Calu3 (cell line): Measurements from ENCODE around the gene OR2F1. TPM values are rescaled to one million over a fixed set of nuclear protein-coding genes. Genes with fewer than 3 reads are reported as not detected.

Source experiments
- BruUV-seq: library from RNA; stranded (reverse); fragments of 400-500 nt; replicated peaks from 2 replicates; lab custom pipeline; 2021; lab: Mats Ljungman, UMichigan
- CTCF ChIA-PET: fragments of 300-600 bp; sonication (Branson Sonifier 250); formaldehyde crosslinking; loops from one replicate; lab custom pipeline; 2022; ENCODE audit warnings: antibody characterized with exemption; lab: Charles Lee
- DNase-seq: peaks from one replicate; pipeline ENCODE4 v3.0.0; 2022
- H3K27ac Mint-ChIP-seq: one replicate; pipeline ENCODE4 v1.8.0; 2022; ENCODE audit warnings: mixed read lengths; ENCODE audit not compliant: unreplicated experiment
- H3K27me3 Mint-ChIP-seq: one replicate; pipeline ENCODE4 v1.8.0; 2022; ENCODE audit warnings: mixed read lengths; ENCODE audit not compliant: unreplicated experiment
- H3K36me3 Mint-ChIP-seq: one replicate; pipeline ENCODE4 v1.8.0; 2022; ENCODE audit warnings: mild to moderate bottlenecking, moderate library complexity, mixed read lengths; ENCODE audit not compliant: insufficient read depth, unreplicated experiment
- H3K4me1 Mint-ChIP-seq: one replicate; pipeline ENCODE4 v1.8.0; 2022; ENCODE audit warnings: mild to moderate bottlenecking, low read depth, mixed read lengths; ENCODE audit not compliant: unreplicated experiment
- H3K4me3 Mint-ChIP-seq: one replicate; pipeline ENCODE4 v1.8.0; 2022; ENCODE audit warnings: mild to moderate bottlenecking, low read depth, moderate library complexity, mixed read lengths; ENCODE audit not compliant: unreplicated experiment
- H3K9me3 Mint-ChIP-seq: one replicate; pipeline ENCODE4 v1.8.0; 2022; ENCODE audit warnings: low read depth, mixed read lengths; ENCODE audit not compliant: unreplicated experiment
- intact Hi-C: fragments of 100-400 bp; cut with micrococcal nuclease; formaldehyde crosslinking; loops from one replicate; pipeline ENCODE4 v1.10.0; 2022; ENCODE audit not compliant: unreplicated experiment
- total RNA-seq: library from RNA; stranded (reverse); gene quantifications from 2 replicates; pipeline ENCODE4 v1.2.3, GENCODE V29; 2022
- TF ChIP-seq, protein P1 (sequence below): fragments of 200-600 bp; IDR thresholded peaks from one replicate; pipeline ENCODE4 v1.8.0; 2022; ENCODE audit warnings: antibody characterized with exemption; ENCODE audit not compliant: unreplicated experiment

The OR2F1 gene
- total RNA-seq, 1 experiment from 2014 or later = not detected

- no peaks in the 10 kb centered on the region for H3K27me3 Mint-ChIP-seq
- TF ChIP-seq, protein P1, sequence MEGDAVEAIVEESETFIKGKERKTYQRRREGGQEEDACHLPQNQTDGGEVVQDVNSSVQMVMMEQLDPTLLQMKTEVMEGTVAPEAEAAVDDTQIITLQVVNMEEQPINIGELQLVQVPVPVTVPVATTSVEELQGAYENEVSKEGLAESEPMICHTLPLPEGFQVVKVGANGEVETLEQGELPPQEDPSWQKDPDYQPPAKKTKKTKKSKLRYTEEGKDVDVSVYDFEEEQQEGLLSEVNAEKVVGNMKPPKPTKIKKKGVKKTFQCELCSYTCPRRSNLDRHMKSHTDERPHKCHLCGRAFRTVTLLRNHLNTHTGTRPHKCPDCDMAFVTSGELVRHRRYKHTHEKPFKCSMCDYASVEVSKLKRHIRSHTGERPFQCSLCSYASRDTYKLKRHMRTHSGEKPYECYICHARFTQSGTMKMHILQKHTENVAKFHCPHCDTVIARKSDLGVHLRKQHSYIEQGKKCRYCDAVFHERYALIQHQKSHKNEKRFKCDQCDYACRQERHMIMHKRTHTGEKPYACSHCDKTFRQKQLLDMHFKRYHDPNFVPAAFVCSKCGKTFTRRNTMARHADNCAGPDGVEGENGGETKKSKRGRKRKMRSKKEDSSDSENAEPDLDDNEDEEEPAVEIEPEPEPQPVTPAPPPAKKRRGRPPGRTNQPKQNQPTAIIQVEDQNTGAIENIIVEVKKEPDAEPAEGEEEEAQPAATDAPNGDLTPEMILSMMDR = no peak
- intact Hi-C loops = no loop called here
- no peak within 1 kb of the TSS for H3K27ac Mint-ChIP-seq
- H3K36me3 Mint-ChIP-seq = no peaks in the 10 kb centered on the region
- BruUV-seq = no TSS peak
- no peaks in the 10 kb centered on the region for H3K9me3 Mint-ChIP-seq
- H3K4me3 Mint-ChIP-seq = no peak within 1 kb of the TSS
- no peak for DNase-seq
- H3K4me1 Mint-ChIP-seq = no peaks in the 10 kb centered on the region
- CTCF ChIA-PET = no interaction called here
These were observed 19.9 kb upstream of the OR2F1 start, which contains the start of gene OR2F2 for GRCh38 chr7:143934526-143935325. TSS of gene OR2F2 (plus strand) at chr7:143935233. CDS start at chr7:143935233, 0 bp downstream.

DNA sequence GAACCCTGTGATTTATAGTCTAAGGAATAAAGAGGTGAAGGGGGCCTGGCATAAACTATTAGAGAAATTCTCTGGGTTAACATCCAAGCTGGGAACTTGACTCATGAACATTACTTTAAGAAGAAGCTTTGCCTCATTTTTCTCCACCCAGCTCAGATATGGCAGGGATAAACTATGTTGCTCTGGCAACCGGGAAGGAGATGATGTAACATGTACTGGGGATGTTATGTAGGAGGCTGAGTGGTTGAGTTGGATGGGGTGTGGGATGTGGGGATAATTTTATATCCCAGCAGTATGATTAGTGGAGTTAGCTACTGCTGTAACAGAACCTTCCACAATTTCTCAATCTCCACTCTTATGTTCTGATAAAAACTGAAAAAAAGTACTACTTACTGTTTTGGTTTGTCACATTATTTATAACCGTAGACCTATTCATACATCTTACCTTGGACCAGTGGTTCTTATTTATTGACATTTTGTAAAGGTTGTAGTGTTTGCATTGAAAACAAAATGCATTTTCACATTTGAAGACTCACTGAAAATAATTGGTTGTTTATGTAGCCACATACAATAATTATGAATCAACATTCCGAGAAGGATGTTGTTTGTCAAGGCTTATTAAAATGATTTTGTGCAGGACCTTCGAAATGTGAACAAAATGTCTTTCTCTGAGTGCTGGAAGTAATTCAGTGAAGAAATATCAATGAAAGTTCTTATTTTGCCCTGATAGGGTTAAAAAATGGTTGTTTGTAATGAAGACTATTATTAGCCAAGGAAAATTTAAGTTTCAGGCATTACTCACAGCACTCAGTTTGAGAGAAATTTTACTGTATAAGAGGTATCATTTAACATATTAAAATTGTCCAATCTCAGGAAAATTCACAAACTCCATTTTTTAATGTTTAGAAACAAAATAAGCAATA is 18.3 kb upstream of the OR2F1 start:
- Mint-ChIP-seq H3K9me3 (no peaks in the 10 kb centered on the region), H3K36me3 (no peaks in the 10 kb centered on the region), H3K4me1 (no peaks in the 10 kb centered on the region), H3K4me3 (no peak overlapping the region), H3K27ac (no peak overlapping the region), H3K27me3 (peaks cover under 1% of the 10 kb centered on the region)
- BruUV-seq = no TSS peak
- CTCF ChIA-PET = no interaction called here
- intact Hi-C loops = no loop called here
- TF ChIP-seq, protein P1 = no peak
- DNase-seq = no peak

DNA sequence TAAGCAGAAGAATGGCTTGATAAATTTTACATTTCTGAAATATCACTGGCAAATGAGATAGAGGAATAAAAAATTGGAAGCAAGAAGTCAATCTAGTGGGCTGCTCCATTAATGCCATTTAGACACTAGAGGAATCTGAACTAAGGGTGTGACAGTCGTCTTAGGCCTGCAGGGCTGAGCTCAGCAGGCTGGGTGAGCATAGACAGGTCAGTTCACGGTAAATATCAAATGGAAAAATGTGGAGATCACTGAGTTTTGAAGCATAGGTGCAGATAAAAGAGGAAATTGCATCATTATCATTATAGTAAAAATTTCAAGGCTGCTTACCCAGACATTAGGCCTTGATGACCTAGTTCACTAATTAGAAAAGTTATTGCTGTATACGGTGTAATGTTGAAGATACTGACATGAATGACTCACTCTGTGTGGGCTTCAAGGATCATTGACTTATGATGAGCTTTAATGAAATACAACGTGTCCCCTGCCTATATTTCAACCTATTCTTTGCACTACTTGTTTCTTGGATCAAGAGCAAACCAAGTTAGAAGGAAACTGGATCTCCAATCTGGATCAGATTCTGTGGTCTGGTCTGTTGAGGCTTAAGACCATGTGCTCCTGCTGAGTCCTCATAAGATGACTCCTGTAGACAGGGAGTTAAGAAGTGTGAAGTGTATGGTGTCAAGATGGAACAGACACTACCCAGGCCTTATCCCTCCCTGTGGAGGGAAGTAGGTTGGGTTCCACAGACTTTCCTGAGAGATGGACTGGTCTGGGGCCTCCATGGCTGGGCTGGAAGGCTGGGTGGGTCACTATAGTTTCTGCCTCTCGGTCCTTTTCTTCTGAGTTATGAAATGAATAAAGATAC is 16.0 kb upstream of the OR2F1 start:
- DNase-seq = no peak
- no TSS peak for BruUV-seq
- H3K27me3 Mint-ChIP-seq = peaks cover 12% of the 10 kb centered on the region
- no peaks in the 10 kb centered on the region for H3K9me3 Mint-ChIP-seq
- H3K36me3 Mint-ChIP-seq = no peaks in the 10 kb centered on the region
- CTCF ChIA-PET = no interaction called here
- TF ChIP-seq, protein P1 = no peak
- intact Hi-C loops = no loop called here
- no peaks in the 10 kb centered on the region for H3K4me1 Mint-ChIP-seq
- no peak overlapping the region for H3K4me3 Mint-ChIP-seq
- H3K27ac Mint-ChIP-seq = no peak overlapping the region

DNA sequence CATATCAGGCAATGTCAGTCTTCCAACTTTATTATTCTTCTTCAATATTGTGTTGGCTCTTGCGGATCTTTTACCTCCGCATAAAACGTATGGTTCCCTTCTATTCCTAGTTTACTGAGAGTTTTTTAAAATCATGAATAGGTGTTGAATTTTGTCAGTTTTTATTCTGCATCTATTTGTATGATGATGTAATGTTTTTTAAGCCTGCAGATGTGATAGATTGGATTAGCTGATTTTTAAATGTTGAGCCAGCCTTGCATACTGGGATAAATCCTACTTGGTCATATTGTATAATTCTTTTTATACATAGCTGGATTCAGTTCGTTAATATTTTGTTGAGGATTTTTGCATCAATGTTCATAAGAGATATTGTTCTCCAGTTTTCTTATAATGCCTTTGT is 9.2 kb upstream of the OR2F1 start:
- H3K4me1 Mint-ChIP-seq = no peaks in the 10 kb centered on the region
- CTCF ChIA-PET = no interaction called here
- peaks cover 24% of the 10 kb centered on the region for H3K27me3 Mint-ChIP-seq
- H3K27ac Mint-ChIP-seq = no peak overlapping the region
- no peak overlapping the region for H3K4me3 Mint-ChIP-seq
- H3K9me3 Mint-ChIP-seq = peaks cover 7% of the 10 kb centered on the region
- DNase-seq = no peak
- TF ChIP-seq, protein P1 = no peak
- no peaks in the 10 kb centered on the region for H3K36me3 Mint-ChIP-seq
- intact Hi-C loops = no loop called here
- no TSS peak for BruUV-seq
